Measurements from ENCODE around the gene USP3.
"Not testable (repeated sequence)": the region's sequence is repeated elsewhere in the genome, so short reads cannot be mapped to it uniquely, and the experiment has no call there.

The USP3 gene

GRCh38 chr15:63519548-63520178 lies 15.3 kb downstream of the USP3 start:
- H3K27me3 ChIP-seq = no peaks in the 10 kb centered on the region
- no peak for DNase-seq
- no peak for TF ChIP-seq CTCF (IDR thresholded peaks at IDR 0.05; ENCODE audit: low read depth, low read length)
- peaks cover 24% of the 10 kb centered on the region for H3K4me1 ChIP-seq
- no peak overlapping the region for H3K4me3 ChIP-seq (ENCODE audit: low read depth, low read length)
- H3K36me3 ChIP-seq = no peaks in the 10 kb centered on the region
- H3K9me3 ChIP-seq = no peaks in the 10 kb centered on the region

GRCh38 chr15:63520462-63520861 lies 16.1 kb downstream of the USP3 start:
- H3K27me3 ChIP-seq; H3K4me3 ChIP-seq (ENCODE audit: low read depth, low read length); H3K9me3 ChIP-seq; H3K36me3 ChIP-seq; DNase-seq: not testable (repeated sequence)
- H3K4me1 ChIP-seq = peaks cover 18% of the 10 kb centered on the region

- no peak overlapping the region for H3K4me3 ChIP-seq (ENCODE audit: low read depth, low read length)
Observed at GRCh38 chr15:63522225-63522578, 17.8 kb downstream of the USP3 start.

GRCh38 chr15:63523306-63523990 lies 19.1 kb downstream of the USP3 start:
- no peaks in the 10 kb centered on the region for H3K9me3 ChIP-seq
- no peak for TF ChIP-seq CTCF (IDR thresholded peaks at IDR 0.05; ENCODE audit: low read depth, low read length)
- H3K36me3 ChIP-seq = no peaks in the 10 kb centered on the region
- no peaks in the 10 kb centered on the region for H3K27me3 ChIP-seq
- peaks cover 13% of the 10 kb centered on the region for H3K4me1 ChIP-seq
- H3K4me3 ChIP-seq (ENCODE audit: low read depth, low read length) = no peak overlapping the region
- no peak for DNase-seq

More at GRCh38 chr15:63522225-63522578, 17.8 kb downstream of the USP3 start:
- Histone ChIP-seq H3K4me1 (peaks cover 13% of the 10 kb centered on the region), H3K27me3 (no peaks in the 10 kb centered on the region), H3K36me3 (no peaks in the 10 kb centered on the region), H3K9me3 (no peaks in the 10 kb centered on the region)
- TF ChIP-seq CTCF (IDR thresholded peaks at IDR 0.05; ENCODE audit: low read depth, low read length) = no peak
- no peak for DNase-seq

GRCh38 chr15:63524316-63525015 lies 20.1 kb downstream of the USP3 start:
- no peak for DNase-seq
- no peak for TF ChIP-seq CTCF (IDR thresholded peaks at IDR 0.05; ENCODE audit: low read depth, low read length)
- Histone ChIP-seq H3K4me1 (peaks cover 13% of the 10 kb centered on the region), H3K36me3 (no peaks in the 10 kb centered on the region), H3K9me3 (no peaks in the 10 kb centered on the region), H3K27me3 (no peaks in the 10 kb centered on the region), H3K4me3 (ENCODE audit: low read depth, low read length) (no peak overlapping the region)

GRCh38 chr15:63526401-63526800 lies 22.0 kb downstream of the USP3 start:
- H3K4me1 ChIP-seq = peaks cover 13% of the 10 kb centered on the region
- DNase-seq = no peak
- no peak overlapping the region for H3K4me3 ChIP-seq (ENCODE audit: low read depth, low read length)
- no peaks in the 10 kb centered on the region for H3K9me3 ChIP-seq
- no peaks in the 10 kb centered on the region for H3K36me3 ChIP-seq
- no peak for TF ChIP-seq CTCF (IDR thresholded peaks at IDR 0.05; ENCODE audit: low read depth, low read length)
- no peaks in the 10 kb centered on the region for H3K27me3 ChIP-seq

All from BE2C (cell line).